22Rv1 (cell line): ENCODE results near the gene CSNK1D.

Source experiments
- ZFX ChIP-seq: fragments of 450-650 bp; IDR thresholded peaks from 2 replicates; pipeline ENCODE4 v1.6.1; 2017; ENCODE audit warnings: antibody characterized with exemption, borderline replicate concordance
- TF ChIP-seq, protein P1 (sequence below): fragments of 450-650 bp; IDR thresholded peaks from 2 replicates; pipeline ENCODE4 v1.5.1; 2017; ENCODE audit warnings: mild to moderate bottlenecking

DNA sequence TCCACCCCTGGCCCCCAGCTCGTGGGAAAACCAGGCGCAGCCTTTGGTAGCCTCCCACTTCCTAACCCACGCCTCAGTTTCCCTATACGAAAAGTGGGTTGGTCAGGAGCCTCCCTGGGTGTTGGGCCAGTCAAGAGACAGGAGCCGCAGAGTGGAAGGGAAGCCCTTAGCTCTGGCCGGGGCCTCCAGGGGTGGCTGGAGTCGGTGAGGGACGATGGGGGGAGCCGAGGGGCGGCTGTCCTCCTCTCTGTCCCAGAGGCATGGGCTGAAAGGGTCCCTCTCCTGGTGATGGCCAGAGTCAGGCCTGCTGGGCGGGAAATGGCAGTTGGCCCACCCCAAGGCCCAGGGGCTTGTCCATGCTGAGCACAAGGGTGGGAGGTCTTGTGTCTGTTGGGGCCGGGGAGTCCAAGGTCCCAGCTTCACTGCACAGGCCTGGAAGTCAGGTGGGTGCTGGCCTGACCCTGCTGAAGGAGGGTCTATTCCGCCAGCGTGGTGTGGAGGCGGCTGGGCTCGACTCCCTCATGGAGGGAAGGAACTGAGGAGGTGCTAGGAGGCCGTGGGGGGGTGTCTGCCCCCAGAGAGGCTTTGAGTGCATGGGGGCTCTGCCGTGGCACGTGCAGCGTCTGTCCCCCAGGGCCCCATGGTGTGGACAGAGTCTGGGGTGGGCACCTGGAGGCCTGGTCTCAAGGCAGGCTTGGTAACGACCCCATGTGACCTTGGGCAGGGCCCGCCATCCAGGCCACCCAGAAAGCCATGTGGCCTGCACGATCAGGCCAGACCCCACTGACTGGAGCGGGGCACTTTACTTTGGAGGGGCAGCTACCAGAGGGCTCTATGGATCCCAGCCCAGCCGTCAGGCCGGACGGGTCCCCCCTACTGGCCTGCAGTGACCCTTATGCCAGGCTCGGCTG lies 43.5 kb downstream of the CSNK1D start:
- TF ChIP-seq, protein P1, sequence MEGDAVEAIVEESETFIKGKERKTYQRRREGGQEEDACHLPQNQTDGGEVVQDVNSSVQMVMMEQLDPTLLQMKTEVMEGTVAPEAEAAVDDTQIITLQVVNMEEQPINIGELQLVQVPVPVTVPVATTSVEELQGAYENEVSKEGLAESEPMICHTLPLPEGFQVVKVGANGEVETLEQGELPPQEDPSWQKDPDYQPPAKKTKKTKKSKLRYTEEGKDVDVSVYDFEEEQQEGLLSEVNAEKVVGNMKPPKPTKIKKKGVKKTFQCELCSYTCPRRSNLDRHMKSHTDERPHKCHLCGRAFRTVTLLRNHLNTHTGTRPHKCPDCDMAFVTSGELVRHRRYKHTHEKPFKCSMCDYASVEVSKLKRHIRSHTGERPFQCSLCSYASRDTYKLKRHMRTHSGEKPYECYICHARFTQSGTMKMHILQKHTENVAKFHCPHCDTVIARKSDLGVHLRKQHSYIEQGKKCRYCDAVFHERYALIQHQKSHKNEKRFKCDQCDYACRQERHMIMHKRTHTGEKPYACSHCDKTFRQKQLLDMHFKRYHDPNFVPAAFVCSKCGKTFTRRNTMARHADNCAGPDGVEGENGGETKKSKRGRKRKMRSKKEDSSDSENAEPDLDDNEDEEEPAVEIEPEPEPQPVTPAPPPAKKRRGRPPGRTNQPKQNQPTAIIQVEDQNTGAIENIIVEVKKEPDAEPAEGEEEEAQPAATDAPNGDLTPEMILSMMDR = no peak
- TF ChIP-seq ZFX = no peak
